Activated CD4-positive, alpha-beta memory T cell treated with anti-CD3 and anti-CD28 coated beads, Interleukin-2, amount 10 ng/mL, durations not matched to agents 7 days and 5 days (primary cell): ENCODE data around the gene EPS8L3. TPM values are rescaled to one million over a fixed set of nuclear protein-coding genes. Genes with fewer than 3 reads are reported as not detected.
"Not testable (repeated sequence)": the region's sequence is repeated elsewhere in the genome, so short reads cannot be mapped to it uniquely, and the experiment has no call there.

Source experiments
- CTCF ChIA-PET: fragments of 350-600 bp; sonication (Branson Sonifier 250); formaldehyde crosslinking; loops from one replicate; lab custom pipeline; 2021; ENCODE audit warnings: antibody characterized with exemption, inconsistent platforms; lab: Charles Lee
- POLR2A ChIA-PET: fragments of 350-600 bp; sonication (Branson Sonifier 250); formaldehyde crosslinking; loops from one replicate; lab custom pipeline; 2021; ENCODE audit warnings: antibody characterized with exemption; lab: Charles Lee
- DNase-seq: peaks from one replicate; pipeline ENCODE4 v3.0.0-alpha.2; 2020
- H3K27ac Mint-ChIP-seq: one replicate; pipeline ENCODE4 v1.8.0; 2021; ENCODE audit warnings: mild to moderate bottlenecking, mixed read lengths
- H3K27me3 Mint-ChIP-seq: one replicate; pipeline ENCODE4 v1.8.0; 2021; ENCODE audit warnings: mixed read lengths
- H3K36me3 Mint-ChIP-seq: one replicate; pipeline ENCODE4 v1.8.0; 2021; ENCODE audit warnings: low read depth, mixed read lengths
- H3K4me1 Mint-ChIP-seq: one replicate; pipeline ENCODE4 v1.8.0; 2021; ENCODE audit warnings: mixed read lengths
- H3K4me3 Mint-ChIP-seq: one replicate; pipeline ENCODE4 v1.8.0; 2021; ENCODE audit warnings: mild to moderate bottlenecking, mixed read lengths
- H3K9me3 Mint-ChIP-seq: one replicate; pipeline ENCODE4 v1.8.0; 2021; ENCODE audit warnings: mixed read lengths
- total RNA-seq, 2 experiments: library from RNA; stranded (reverse); gene quantifications; one replicate each; pipeline ENCODE4 v1.2.3, GENCODE V29; 2021

Gene EPS8L3
- total RNA-seq, 2 experiments from 2014 or later, result not detected

- Mint-ChIP-seq H3K27ac (no peak overlapping the region), H3K4me1 (no peaks in the 10 kb centered on the region), H3K9me3 (no peaks in the 10 kb centered on the region), H3K4me3 (no peak overlapping the region), H3K27me3 (no peaks in the 10 kb centered on the region), H3K36me3 (no peaks in the 10 kb centered on the region)
- no peak for DNase-seq
- ChIA-PET CTCF (interaction anchor here (0.6 to 2.6 kb wide), 6 partner anchors 16 to 1498 kb away, joined by 3 to 6 read pairs (median 4); partner anchors contain the start of gene AHCYL1), POLR2A (no interaction called here)
These were observed 5.6 kb downstream of the EPS8L3 start for GRCh38 chr1:109757936-109758786.

DNA sequence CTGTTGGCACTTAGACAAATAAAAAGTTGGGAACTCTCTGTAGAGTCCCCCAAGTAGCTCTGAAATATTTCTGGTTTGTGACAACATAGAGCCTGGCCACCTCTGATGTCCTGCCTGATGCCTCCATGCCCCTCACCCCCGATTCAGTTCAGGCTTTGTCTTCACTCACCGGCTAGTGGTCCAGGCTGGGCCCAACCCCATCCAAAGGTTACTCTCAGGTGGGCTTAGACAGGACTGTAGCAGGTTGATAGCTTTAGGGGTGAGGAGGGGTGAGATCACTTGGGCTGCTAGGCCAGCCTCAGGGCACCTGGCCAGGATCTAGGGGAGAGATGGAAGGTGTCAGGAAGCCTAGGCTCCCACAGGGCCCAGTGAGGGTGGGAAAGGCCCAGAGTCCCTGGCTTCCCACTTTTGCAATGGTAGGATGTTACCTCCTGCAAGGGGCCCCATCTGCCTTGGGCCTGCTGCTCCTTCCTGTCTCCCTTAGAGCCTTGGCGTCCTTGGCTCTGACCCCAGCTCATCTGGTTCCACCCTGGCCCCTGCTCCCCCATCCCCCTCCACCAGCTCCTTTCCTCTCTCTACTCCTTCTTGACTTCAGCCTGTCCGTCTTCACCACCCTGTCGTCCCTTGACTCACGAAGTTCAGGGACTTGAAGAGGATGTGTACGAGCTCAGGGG, 6.7 kb downstream of the EPS8L3 start:
- CTCF ChIA-PET, result interaction anchor here (0.6 to 2.6 kb wide), 3 partner anchors 17 to 1499 kb away, joined by 3 to 6 read pairs (median 3); partner anchors contain the start of gene AHCYL1

GRCh38 chr1:109756325-109756724, 7.4 kb downstream of the EPS8L3 start:
- H3K4me3 Mint-ChIP-seq, H3K4me1 Mint-ChIP-seq, DNase-seq, POLR2A ChIA-PET, H3K36me3 Mint-ChIP-seq, H3K9me3 Mint-ChIP-seq, H3K27me3 Mint-ChIP-seq, H3K27ac Mint-ChIP-seq: not testable (repeated sequence)
- CTCF ChIA-PET, result interaction anchor here (2.6 kb wide), 1 partner anchor 18 kb away, joined by 6 read pairs; no protein-coding TSS in a partner anchor

More for the DNA sequence above, 6.7 kb downstream of the EPS8L3 start:
- DNase-seq, result no peak
- no peak overlapping the region for H3K27ac Mint-ChIP-seq
- no peaks in the 10 kb centered on the region for H3K4me1 Mint-ChIP-seq
- H3K4me3 Mint-ChIP-seq, result no peak overlapping the region
- no peaks in the 10 kb centered on the region for H3K9me3 Mint-ChIP-seq
- POLR2A ChIA-PET, result no interaction called here
- peaks cover 4% of the 10 kb centered on the region for H3K27me3 Mint-ChIP-seq
- H3K36me3 Mint-ChIP-seq, result no peaks in the 10 kb centered on the region

GRCh38 chr1:109754738-109755137, 9.0 kb downstream of the EPS8L3 start:
- no peak overlapping the region for H3K4me3 Mint-ChIP-seq
- H3K27me3 Mint-ChIP-seq, result peaks cover 10% of the 10 kb centered on the region
- POLR2A ChIA-PET, result no interaction called here
- no peak overlapping the region for H3K27ac Mint-ChIP-seq
- DNase-seq, result no peak
- CTCF ChIA-PET, result interaction anchor here (1.4 kb wide), 1 partner anchor 20 kb away, joined by 3 read pairs; no protein-coding TSS in a partner anchor
- H3K36me3 Mint-ChIP-seq, result no peaks in the 10 kb centered on the region
- no peaks in the 10 kb centered on the region for H3K9me3 Mint-ChIP-seq
- H3K4me1 Mint-ChIP-seq, result no peaks in the 10 kb centered on the region

GRCh38 chr1:109751531-109752260, 12.0 kb downstream of the EPS8L3 start:
- no peaks in the 10 kb centered on the region for H3K36me3 Mint-ChIP-seq
- H3K27ac Mint-ChIP-seq, result no peak overlapping the region
- peaks cover 22% of the 10 kb centered on the region for H3K27me3 Mint-ChIP-seq
- H3K9me3 Mint-ChIP-seq, result no peaks in the 10 kb centered on the region
- DNase-seq, result no peak
- no peak overlapping the region for H3K4me3 Mint-ChIP-seq
- CTCF ChIA-PET, result no interaction called here
- no peaks in the 10 kb centered on the region for H3K4me1 Mint-ChIP-seq
- POLR2A ChIA-PET, result no interaction called here

DNA sequence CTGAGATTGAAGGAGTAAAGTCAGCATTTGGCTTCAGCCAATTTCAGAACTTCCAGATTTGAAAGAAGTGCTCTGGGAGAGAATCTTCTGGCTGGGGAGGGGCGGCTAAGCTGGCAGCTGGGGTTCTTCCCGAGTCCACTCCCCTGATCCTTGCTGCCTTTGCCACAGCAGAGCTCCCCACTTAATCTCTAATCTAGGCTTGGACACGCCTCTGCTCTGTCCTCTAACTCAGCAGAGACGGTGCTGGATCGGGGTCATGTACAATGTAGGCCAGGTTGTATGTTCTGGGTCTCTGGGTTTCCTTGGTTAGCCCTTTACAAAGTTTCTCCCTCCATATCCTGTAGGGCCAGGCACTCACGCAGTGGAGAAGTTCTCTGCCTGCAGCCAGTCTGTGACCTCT, 12.8 kb downstream of the EPS8L3 start:
- Mint-ChIP-seq H3K27ac (no peak overlapping the region), H3K4me3 (no peak overlapping the region), H3K36me3 (no peaks in the 10 kb centered on the region), H3K27me3 (peaks cover 24% of the 10 kb centered on the region), H3K4me1 (no peaks in the 10 kb centered on the region), H3K9me3 (no peaks in the 10 kb centered on the region)
- no peak for DNase-seq
- CTCF ChIA-PET, result interaction anchor here (2.1 kb wide), 1 partner anchor 234 kb away, joined by 6 read pairs; the partner anchor contains the start of gene AHCYL1
- POLR2A ChIA-PET, result no interaction called here

DNA sequence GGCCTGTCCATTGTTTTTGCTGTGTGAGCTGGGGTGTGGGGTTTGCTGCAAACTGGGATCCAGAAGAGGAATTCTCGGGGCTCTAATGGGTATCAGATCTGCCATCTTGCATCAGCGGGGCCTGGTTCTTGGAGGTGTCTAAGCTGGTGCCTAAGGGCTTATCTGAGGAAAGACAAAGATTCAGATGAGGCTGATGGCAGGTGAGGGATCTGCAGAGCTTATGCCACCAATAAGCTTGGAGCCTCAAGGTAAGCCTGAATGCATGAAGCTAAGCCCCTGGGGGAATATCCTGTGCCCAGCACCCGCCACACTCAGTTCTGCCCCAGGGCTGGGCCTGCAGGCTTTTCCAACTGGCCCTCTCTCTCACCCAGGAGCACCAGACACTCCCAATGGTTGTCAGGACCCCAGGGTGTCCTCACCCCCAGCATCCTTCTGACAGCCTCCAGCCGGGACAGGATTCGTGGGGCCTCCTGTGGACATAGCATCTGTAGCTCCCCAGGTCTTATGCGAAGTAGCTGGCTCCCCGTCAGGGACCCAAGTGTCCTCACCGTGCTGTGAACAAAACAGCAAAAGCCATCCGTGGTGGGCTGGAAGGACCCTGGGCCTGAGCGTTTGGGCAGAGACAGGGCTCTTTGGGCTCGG, 13.4 kb downstream of the EPS8L3 start:
- Mint-ChIP-seq H3K36me3 (no peaks in the 10 kb centered on the region), H3K4me3 (no peak overlapping the region), H3K4me1 (no peaks in the 10 kb centered on the region), H3K27me3 (peaks cover 24% of the 10 kb centered on the region), H3K27ac (no peak overlapping the region), H3K9me3 (no peaks in the 10 kb centered on the region)
- POLR2A ChIA-PET, result no interaction called here
- no peak for DNase-seq
- CTCF ChIA-PET, result interaction anchor here (1.0 to 2.1 kb wide), 3 partner anchors 24 to 234 kb away, joined by 3 to 6 read pairs (median 3); partner anchors contain the start of gene AHCYL1

GRCh38 chr1:109749221-109749620, 14.5 kb downstream of the EPS8L3 start:
- CTCF ChIA-PET, result interaction anchor here (1.2 to 2.1 kb wide), 2 partner anchors 25 to 236 kb away, joined by 3 to 6 read pairs; partner anchors contain the start of gene AHCYL1
- peaks cover 30% of the 10 kb centered on the region for H3K27me3 Mint-ChIP-seq
- H3K9me3 Mint-ChIP-seq, result no peaks in the 10 kb centered on the region
- POLR2A ChIA-PET, result interaction anchor here (0.8 kb wide), 1 partner anchor 147 kb away, joined by 3 read pairs; no protein-coding TSS in a partner anchor
- no peaks in the 10 kb centered on the region for H3K36me3 Mint-ChIP-seq
- DNase-seq, result no peak
- H3K4me3 Mint-ChIP-seq, result no peak overlapping the region
- no peak overlapping the region for H3K27ac Mint-ChIP-seq
- no peaks in the 10 kb centered on the region for H3K4me1 Mint-ChIP-seq

- POLR2A ChIA-PET, CTCF ChIA-PET, H3K27ac Mint-ChIP-seq, H3K4me1 Mint-ChIP-seq, DNase-seq, H3K36me3 Mint-ChIP-seq, H3K4me3 Mint-ChIP-seq, H3K9me3 Mint-ChIP-seq: not testable (repeated sequence)
- peaks cover 33% of the 10 kb centered on the region for H3K27me3 Mint-ChIP-seq
These were observed 15.4 kb downstream of the EPS8L3 start for GRCh38 chr1:109748311-109748710.

DNA sequence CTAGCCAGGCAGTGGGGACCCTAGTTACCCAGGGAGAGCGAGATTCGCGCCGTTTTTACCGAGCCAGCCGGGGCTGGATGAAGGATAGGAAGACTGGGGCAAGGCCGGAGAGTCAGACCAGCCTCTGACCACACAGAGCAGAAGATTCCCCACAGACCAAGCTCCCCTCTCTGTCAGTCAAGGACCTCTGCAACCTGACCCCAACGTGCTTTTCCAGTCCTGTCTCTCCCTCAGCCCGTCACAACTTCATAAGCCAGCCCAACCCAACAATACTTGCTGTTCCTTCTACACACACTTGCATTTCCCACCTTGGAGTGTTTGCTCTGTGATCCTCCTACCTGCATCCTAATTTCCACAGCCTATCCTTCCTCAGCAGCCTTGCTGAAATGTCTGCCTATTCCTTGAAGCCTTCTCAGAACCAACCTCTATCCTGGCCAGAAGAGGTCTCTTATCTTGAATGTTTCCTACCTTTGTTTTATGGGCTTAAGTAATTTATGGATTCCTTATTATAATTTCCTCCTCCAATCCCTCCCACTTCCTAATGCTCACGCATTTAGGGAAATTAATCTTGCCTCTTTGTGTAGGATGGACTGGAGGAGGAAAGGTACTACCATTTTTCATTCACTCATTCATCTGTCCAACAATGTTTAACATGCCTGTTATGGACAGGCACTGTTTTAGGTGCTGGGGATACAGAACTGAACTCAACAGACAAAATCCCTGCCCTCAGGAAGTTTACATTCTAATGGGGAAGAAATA, 22.9 kb downstream of the EPS8L3 start, which contains the start of gene GSTM3:
Gene GSTM3, minus strand, starts transcription at position 424 of the 759 bp plus-strand sequence. CDS start 751 bp downstream, outside the sequence.
- Mint-ChIP-seq H3K27ac (no peak within 1 kb of the TSS), H3K9me3 (no peaks in the 10 kb centered on the region), H3K27me3 (peaks cover 60% of the 10 kb centered on the region), H3K4me3 (peak within 1 kb of the TSS; percentile 68), H3K4me1 (peaks cover 11% of the 10 kb centered on the region), H3K36me3 (no peaks in the 10 kb centered on the region)
- ChIA-PET CTCF (no interaction called here), POLR2A (no interaction called here)
- no peak for DNase-seq

DNA sequence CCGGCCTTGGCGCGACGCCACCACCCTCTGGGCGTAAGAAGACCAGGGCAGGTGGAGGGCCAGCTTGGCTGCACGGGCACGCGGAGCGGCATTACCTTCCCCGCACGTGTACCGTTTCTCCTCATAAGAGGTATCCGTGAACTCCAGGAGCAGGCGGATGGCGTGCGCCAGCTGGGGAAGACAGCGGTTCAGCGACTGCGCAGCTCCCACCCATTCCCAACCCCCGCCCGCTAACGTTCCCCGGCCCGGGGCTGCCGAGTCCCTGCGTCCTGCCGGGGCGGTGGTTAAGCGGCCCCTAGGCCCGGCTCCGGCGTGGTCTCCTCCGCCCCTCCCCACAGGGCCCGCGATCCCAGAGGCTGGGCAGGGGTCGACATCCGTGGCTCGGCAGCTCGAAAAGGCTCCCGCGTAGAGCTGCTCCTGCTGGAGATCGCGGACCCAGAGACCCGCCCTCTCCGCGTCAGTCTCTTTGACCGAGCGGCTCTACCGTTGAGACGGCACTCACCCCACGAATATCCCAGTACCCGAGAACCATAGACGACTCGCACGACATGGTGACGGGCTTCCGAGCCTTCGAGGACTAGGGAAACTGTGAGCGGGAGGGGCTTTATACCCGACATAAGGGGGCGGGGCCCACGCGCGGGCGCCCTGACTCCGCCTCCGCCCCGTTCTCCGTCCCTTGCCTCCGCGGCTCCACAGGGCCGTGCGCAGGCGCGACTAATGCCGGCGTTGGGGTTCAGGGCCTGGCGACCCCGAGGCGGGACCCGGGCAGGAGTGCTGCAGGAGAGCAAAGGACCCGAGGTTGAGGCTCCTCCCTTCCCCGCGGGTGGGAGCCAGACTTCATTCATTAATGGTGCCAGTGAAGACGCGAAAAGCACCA, 23.7 kb downstream of the EPS8L3 start:
- ChIA-PET CTCF (interaction anchor here (1.1 kb wide), 2 partner anchors 192 to 244 kb away, joined by 3 to 5 read pairs; partner anchors contain the start of genes AHCYL1 and GNAI3), POLR2A (no interaction called here)
- peaks cover 11% of the 10 kb centered on the region for H3K4me1 Mint-ChIP-seq
- no peak overlapping the region for H3K27ac Mint-ChIP-seq
- DNase-seq, result peak; percentile 77
- no peaks in the 10 kb centered on the region for H3K36me3 Mint-ChIP-seq
- no peaks in the 10 kb centered on the region for H3K9me3 Mint-ChIP-seq
- peak overlapping the region; percentile 68 for H3K4me3 Mint-ChIP-seq
- peaks cover 57% of the 10 kb centered on the region for H3K27me3 Mint-ChIP-seq
